Neural crest cell (in vitro differentiated cells): ENCODE results near the gene PBX4. TPM values are rescaled to one million over a fixed set of nuclear protein-coding genes. Genes with fewer than 3 reads are reported as not detected.
A peak's percentile ranks its signal among the peaks of the same experiment; 100 is the strongest.

Experiments
- DNase-seq: peaks from one replicate; pipeline ENCODE4 v3.0.0; 2021; ENCODE audit warnings: low read depth, mixed read lengths, low spot score
- H3K27ac Mint-ChIP-seq: one replicate; pipeline ENCODE4 v1.8.0; 2021; ENCODE audit warnings: mild to moderate bottlenecking, mixed read lengths; ENCODE audit not compliant: unreplicated experiment
- H3K27me3 Mint-ChIP-seq: 2 replicates; pipeline ENCODE4 v1.8.0; 2021; ENCODE audit warnings: low read depth, mild to moderate bottlenecking, mixed read lengths
- H3K36me3 Mint-ChIP-seq: 2 replicates; pipeline ENCODE4 v1.8.0; 2021; ENCODE audit warnings: low read depth, mild to moderate bottlenecking, mixed read lengths
- H3K4me1 Mint-ChIP-seq: 2 replicates; pipeline ENCODE4 v1.8.0; 2021; ENCODE audit warnings: mixed read lengths
- H3K4me3 Mint-ChIP-seq: one replicate; pipeline ENCODE4 v1.8.0; 2021; ENCODE audit warnings: mild to moderate bottlenecking, mixed read lengths
- H3K9me3 Mint-ChIP-seq: 2 replicates; pipeline ENCODE4 v1.8.0; 2021; ENCODE audit warnings: mixed read lengths
- CTCF ChIP-seq: fragments of 200-600 bp; sonication (generic); conservative IDR thresholded peaks from 2 replicates; pipeline ENCODE4 v1.5.0; 2021; ENCODE audit warnings: antibody characterized with exemption, mild to moderate bottlenecking
- total RNA-seq: library from RNA; stranded (reverse); gene quantifications from 2 replicates; pipeline ENCODE4 v1.2.1, GENCODE V29; 2021

Gene PBX4
- total RNA-seq, 1 donor from 2014 or later: 7.7 TPM

- Mint-ChIP-seq H3K4me1 (peaks cover 14% of the 10 kb centered on the region), H3K4me3 (no peak overlapping the region), H3K27ac (no peak overlapping the region), H3K36me3 (no peaks in the 10 kb centered on the region), H3K9me3 (no peaks in the 10 kb centered on the region), H3K27me3 (no peaks in the 10 kb centered on the region)
- TF ChIP-seq CTCF: no peak
- DNase-seq: no peak
These were observed 38.7 kb downstream of the PBX4 start for GRCh38 chr19:19579533-19580361.

- Mint-ChIP-seq H3K36me3 (no peaks in the 10 kb centered on the region), H3K4me3 (no peak overlapping the region), H3K27me3 (no peaks in the 10 kb centered on the region), H3K4me1 (peaks cover 14% of the 10 kb centered on the region), H3K27ac (no peak overlapping the region), H3K9me3 (no peaks in the 10 kb centered on the region)
- no peak for DNase-seq
- no peak for TF ChIP-seq CTCF
These were observed 40.2 kb downstream of the PBX4 start for GRCh38 chr19:19578252-19578651.

- no peaks in the 10 kb centered on the region for H3K27me3 Mint-ChIP-seq
- no peaks in the 10 kb centered on the region for H3K36me3 Mint-ChIP-seq
- DNase-seq: no peak
- no peak overlapping the region for H3K4me3 Mint-ChIP-seq
- TF ChIP-seq CTCF: no peak
- no peaks in the 10 kb centered on the region for H3K9me3 Mint-ChIP-seq
- peaks cover 6% of the 10 kb centered on the region for H3K4me1 Mint-ChIP-seq
- H3K27ac Mint-ChIP-seq: peak overlapping the region; percentile 90
These were observed 43.1 kb downstream of the PBX4 start for GRCh38 chr19:19575411-19575810.

GRCh38 chr19:19571071-19571786 lies 47.3 kb downstream of the PBX4 start:
- no peak for TF ChIP-seq CTCF
- H3K4me1 Mint-ChIP-seq: peaks cover 6% of the 10 kb centered on the region
- peaks cover 3% of the 10 kb centered on the region for H3K36me3 Mint-ChIP-seq
- no peak overlapping the region for H3K27ac Mint-ChIP-seq
- H3K27me3 Mint-ChIP-seq: no peaks in the 10 kb centered on the region
- no peaks in the 10 kb centered on the region for H3K9me3 Mint-ChIP-seq
- no peak for DNase-seq
- H3K4me3 Mint-ChIP-seq: no peak overlapping the region

- TF ChIP-seq CTCF: no peak
- Mint-ChIP-seq H3K4me3 (no peak overlapping the region), H3K27me3 (no peaks in the 10 kb centered on the region), H3K9me3 (no peaks in the 10 kb centered on the region), H3K36me3 (peaks cover 3% of the 10 kb centered on the region), H3K4me1 (peaks cover 4% of the 10 kb centered on the region), H3K27ac (no peak overlapping the region)
- DNase-seq: no peak
These were observed 47.9 kb downstream of the PBX4 start for GRCh38 chr19:19570571-19570970.
